ENCODE results near the gene KCNQ1.

- TF ChIP-seq, protein P1, sequence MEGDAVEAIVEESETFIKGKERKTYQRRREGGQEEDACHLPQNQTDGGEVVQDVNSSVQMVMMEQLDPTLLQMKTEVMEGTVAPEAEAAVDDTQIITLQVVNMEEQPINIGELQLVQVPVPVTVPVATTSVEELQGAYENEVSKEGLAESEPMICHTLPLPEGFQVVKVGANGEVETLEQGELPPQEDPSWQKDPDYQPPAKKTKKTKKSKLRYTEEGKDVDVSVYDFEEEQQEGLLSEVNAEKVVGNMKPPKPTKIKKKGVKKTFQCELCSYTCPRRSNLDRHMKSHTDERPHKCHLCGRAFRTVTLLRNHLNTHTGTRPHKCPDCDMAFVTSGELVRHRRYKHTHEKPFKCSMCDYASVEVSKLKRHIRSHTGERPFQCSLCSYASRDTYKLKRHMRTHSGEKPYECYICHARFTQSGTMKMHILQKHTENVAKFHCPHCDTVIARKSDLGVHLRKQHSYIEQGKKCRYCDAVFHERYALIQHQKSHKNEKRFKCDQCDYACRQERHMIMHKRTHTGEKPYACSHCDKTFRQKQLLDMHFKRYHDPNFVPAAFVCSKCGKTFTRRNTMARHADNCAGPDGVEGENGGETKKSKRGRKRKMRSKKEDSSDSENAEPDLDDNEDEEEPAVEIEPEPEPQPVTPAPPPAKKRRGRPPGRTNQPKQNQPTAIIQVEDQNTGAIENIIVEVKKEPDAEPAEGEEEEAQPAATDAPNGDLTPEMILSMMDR (IDR thresholded peaks at IDR 0.05): no peak
- no peak for TF ChIP-seq POLR2AphosphoS5 (IDR thresholded peaks at IDR 0.05)
- no peak for TF ChIP-seq POLR2A (IDR thresholded peaks at IDR 0.05)
These were observed 439.4 kb downstream of the KCNQ1 start for GRCh38 chr11:2883979-2884815.
